Lung (tissue), 12 donors: Measurements from ENCODE around the gene SDR39U1. TPM values are rescaled to one million over a fixed set of nuclear protein-coding genes. Genes with fewer than 3 reads are reported as not detected.

Experiments used
- ATAC-seq: fragments of 200-7000 bp; cut with Tn5 transposase; one replicate; pipeline ENCODE4 v1.9.1; 2020; ENCODE audit warnings: moderate number of reproducible peaks; ENCODE audit not compliant: insufficient read depth, low FRiP score
- DNase-seq, 3 donors: peaks; one replicate each; pipeline ENCODE4 v3.0.0-alpha.2; 2013 to 2017
- H3K27ac ChIP-seq, 2 donors: one replicate each; pipeline ENCODE4 v1.5.1; 2013; ENCODE audit warnings: mild to moderate bottlenecking in 2 of 2, moderate library complexity in 2 of 2, control low read depth in 1 of 2, inconsistent platforms in 1 of 2, low read depth in 1 of 2, low read length in 1 of 2
- H3K27me3 ChIP-seq, 3 donors: one replicate each; pipeline ENCODE4 v1.5.1; 2013; ENCODE audit warnings: low read length in 2 of 3; ENCODE audit not compliant: control insufficient read depth in 3 of 3, insufficient read depth in 3 of 3
- H3K36me3 ChIP-seq, 4 donors: one replicate each; pipeline ENCODE4 v1.5.1; 2013; ENCODE audit warnings: low read length in 4 of 4, mild to moderate bottlenecking in 1 of 4, moderate library complexity in 1 of 4; ENCODE audit not compliant: control insufficient read depth in 4 of 4, insufficient read depth in 4 of 4
- H3K4me1 ChIP-seq, 5 donors: one replicate each; pipeline ENCODE4 v1.5.1; 2013; ENCODE audit warnings: low read length in 5 of 5, mild to moderate bottlenecking in 2 of 5, moderate library complexity in 1 of 5; ENCODE audit not compliant: control insufficient read depth in 5 of 5, insufficient read depth in 5 of 5
- H3K4me3 ChIP-seq: one replicate; pipeline ENCODE4 v1.5.1; 2013; ENCODE audit warnings: mild to moderate bottlenecking, control low read depth, moderate library complexity
- H3K9ac ChIP-seq, 2 donors: one replicate each; pipeline ENCODE4 v1.5.1; 2013; ENCODE audit warnings: low read length in 2 of 2, control low read depth in 1 of 2; ENCODE audit not compliant: insufficient read depth in 1 of 2
- H3K9me3 ChIP-seq, 4 donors: one replicate each; pipeline ENCODE4 v1.5.1; 2013; ENCODE audit warnings: low read length in 3 of 4, mild to moderate bottlenecking in 1 of 4, moderate library complexity in 1 of 4; ENCODE audit not compliant: control insufficient read depth in 4 of 4, insufficient read depth in 3 of 4
- WGBS, 2 donors: extraction: QIAGEN DNeasy Blood & Tissue Kit; methylation state at CpG; one replicate each; pipeline ENCODE4 v1.1.7; 2013; 5-methylcytosine and 5-hydroxymethylcytosine counted together
- polyA plus RNA-seq, 2 donors: library from polyadenylated mRNA; stranded (reverse); fragments of 200-250 nt; gene quantifications; one replicate each; pipeline ENCODE4 v1.2.1, GENCODE V29; 2013
- total RNA-seq, 2 donors: library from RNA; depleted of rRNA in 1 of 2; stranded (reverse); fragments of >200 nt in 1 of 2; gene quantifications; one replicate each; pipeline ENCODE4 v1.2.1, GENCODE V29; 2014 to 2021
- TF ChIP-seq, protein P1 (sequence below): IDR thresholded peaks from 2 replicates; pipeline ENCODE4 v1.5.1; 2012; ENCODE audit warnings: mild to moderate bottlenecking; ENCODE audit errors: control extremely low read depth, extremely low read depth
- donor health status: control.
- donor health status: control.
- donor health status: Bipolar disorder and iron deficiency.
- donor health status: healthy.
- donor health status: DM: yes; HTN: yes; CAD: no.

SDR39U1 gene
- total and polyA plus RNA-seq, 4 donors = 19.5 to 63.9 (median 52.8) TPM

DNA sequence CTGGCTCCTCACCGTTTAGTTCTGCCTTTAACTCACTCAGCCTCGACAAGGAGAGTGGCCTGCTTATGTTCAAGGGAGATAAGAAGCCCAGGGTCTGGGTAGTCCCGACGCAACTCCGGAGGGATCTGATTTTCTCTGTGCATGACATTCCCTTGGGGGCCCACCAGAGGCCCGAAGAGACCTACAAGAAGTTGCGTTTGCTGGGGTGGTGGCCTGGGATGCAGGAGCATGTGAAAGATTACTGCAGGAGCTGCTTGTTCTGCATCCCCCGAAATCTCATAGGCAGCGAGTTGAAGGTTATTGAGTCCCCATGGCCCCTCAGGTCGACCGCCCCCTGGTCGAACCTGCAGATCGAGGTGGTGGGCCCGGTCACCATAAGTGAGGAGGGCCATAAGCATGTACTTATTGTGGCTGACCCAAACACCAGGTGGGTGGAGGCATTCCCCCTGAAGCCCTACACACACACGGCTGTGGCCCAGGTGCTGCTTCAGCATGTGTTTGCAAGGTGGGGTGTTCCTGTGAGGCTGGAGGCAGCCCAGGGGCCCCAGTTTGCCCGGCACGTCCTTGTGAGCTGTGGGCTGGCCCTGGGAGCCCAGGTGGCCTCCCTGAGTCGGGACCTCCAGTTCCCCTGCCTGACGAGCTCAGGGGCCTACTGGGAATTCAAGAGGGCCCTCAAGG lies 26.2 kb downstream of the SDR39U1 start:
- Histone ChIP-seq H3K9ac (no peak overlapping the region), H3K27me3 (no peaks in the 10 kb centered on the region), H3K4me1 (peaks cover 0 to 7% (median 3%) of the 10 kb centered on the region in 5 donors), H3K9me3 (no peaks in the 10 kb centered on the region), H3K4me3 (no peak overlapping the region), H3K36me3 (peaks cover 0 to 34% (median 19%) of the 10 kb centered on the region in 4 donors), H3K27ac (no peak overlapping the region)
- ATAC-seq = no peak
- DNase-seq = no peak
- WGBS, 2 donors = 79 to 82% methylated on average over 19 of the region's 19 CpGs
- TF ChIP-seq, protein P1, sequence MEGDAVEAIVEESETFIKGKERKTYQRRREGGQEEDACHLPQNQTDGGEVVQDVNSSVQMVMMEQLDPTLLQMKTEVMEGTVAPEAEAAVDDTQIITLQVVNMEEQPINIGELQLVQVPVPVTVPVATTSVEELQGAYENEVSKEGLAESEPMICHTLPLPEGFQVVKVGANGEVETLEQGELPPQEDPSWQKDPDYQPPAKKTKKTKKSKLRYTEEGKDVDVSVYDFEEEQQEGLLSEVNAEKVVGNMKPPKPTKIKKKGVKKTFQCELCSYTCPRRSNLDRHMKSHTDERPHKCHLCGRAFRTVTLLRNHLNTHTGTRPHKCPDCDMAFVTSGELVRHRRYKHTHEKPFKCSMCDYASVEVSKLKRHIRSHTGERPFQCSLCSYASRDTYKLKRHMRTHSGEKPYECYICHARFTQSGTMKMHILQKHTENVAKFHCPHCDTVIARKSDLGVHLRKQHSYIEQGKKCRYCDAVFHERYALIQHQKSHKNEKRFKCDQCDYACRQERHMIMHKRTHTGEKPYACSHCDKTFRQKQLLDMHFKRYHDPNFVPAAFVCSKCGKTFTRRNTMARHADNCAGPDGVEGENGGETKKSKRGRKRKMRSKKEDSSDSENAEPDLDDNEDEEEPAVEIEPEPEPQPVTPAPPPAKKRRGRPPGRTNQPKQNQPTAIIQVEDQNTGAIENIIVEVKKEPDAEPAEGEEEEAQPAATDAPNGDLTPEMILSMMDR = no peak

DNA sequence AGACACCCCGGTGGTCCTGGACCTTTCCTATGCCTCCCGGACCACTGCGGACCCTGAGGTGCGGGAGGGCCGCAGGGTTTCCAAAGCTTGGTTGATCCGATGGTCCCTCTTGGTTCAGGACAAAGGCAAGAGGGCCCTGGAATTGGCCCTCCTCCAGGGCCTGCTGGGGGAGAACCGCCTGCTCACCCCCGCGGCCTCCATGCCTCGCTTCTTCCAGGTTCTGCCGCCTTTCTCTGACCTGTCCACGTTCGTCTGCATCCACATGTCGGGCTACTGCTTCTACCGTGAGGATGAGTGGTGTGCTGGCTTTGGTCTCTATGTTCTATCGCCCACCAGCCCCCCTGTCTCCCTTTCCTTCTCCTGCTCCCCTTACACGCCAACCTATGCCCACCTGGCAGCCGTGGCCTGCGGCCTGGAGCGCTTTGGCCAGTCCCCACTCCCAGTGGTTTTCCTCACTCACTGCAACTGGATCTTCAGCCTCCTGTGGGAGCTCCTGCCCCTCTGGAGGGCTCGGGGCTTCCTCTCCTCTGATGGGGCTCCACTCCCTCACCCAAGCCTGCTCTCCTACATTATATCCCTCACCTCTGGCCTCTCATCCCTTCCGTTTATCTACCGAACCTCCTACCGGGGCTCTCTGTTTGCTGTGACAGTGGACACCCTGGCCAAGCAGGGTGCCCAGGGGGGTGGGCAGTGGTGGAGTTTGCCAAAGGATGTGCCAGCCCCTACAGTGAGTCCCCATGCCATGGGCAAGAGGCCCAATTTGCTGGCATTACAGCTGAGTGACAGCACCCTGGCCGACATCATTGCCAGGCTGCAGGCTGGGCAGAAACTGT lies 26.9 kb downstream of the SDR39U1 start:
- WGBS, 2 donors = 92 to 94% methylated on average over 25 of the region's 25 CpGs
- Histone ChIP-seq H3K4me1 (peaks cover 0 to 7% (median 3%) of the 10 kb centered on the region in 5 donors), H3K4me3 (no peak overlapping the region), H3K9ac (no peak overlapping the region), H3K9me3 (no peaks in the 10 kb centered on the region), H3K27me3 (no peaks in the 10 kb centered on the region), H3K27ac (no peak overlapping the region), H3K36me3 (peaks cover 0 to 41% (median 22%) of the 10 kb centered on the region in 4 donors)
- TF ChIP-seq, protein P1 = no peak
- DNase-seq (no peak), ATAC-seq (no peak)

DNA sequence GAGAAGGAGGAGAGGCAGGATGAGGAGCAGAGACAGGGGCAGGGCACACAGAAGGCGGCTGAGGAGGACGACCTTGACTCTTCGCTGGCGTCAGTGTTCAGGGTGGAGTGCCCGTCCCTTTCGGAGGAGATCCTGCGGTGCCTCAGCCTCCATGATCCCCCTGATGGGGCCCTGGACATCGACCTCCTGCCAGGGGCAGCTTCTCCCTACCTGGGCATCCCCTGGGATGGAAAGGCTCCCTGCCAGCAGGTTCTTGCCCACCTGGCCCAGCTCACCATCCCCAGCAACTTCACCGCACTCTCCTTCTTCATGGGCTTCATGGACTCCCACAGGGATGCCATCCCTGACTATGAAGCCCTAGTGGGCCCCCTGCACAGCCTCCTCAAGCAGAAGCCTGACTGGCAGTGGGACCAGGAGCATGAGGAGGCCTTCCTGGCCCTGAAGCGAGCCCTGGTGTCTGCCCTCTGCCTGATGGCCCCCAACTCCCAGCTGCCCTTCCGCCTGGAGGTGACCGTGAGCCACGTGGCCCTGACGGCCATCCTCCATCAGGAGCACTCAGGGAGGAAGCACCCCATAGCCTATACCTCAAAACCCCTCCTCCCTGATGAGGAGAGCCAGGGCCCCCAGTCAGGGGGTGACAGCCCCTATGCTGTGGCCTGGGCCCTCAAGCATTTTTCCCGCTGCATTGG lies 27.7 kb downstream of the SDR39U1 start:
- H3K9me3 ChIP-seq = no peaks in the 10 kb centered on the region
- TF ChIP-seq, protein P1 = no peak
- ATAC-seq (no peak), DNase-seq (no peak)
- H3K36me3 ChIP-seq = peaks cover 0 to 48% (median 27%) of the 10 kb centered on the region in 4 donors
- H3K4me1 ChIP-seq = peaks cover 0 to 7% (median 3%) of the 10 kb centered on the region in 5 donors
- no peaks in the 10 kb centered on the region for H3K27me3 ChIP-seq
- no peak overlapping the region for H3K4me3 ChIP-seq
- 90 to 94% methylated on average over 15 of the region's 15 CpGs for WGBS, 2 donors
- no peak overlapping the region for H3K27ac ChIP-seq
- H3K9ac ChIP-seq = no peak overlapping the region
